C4-2B (cell line): ENCODE results near the gene SRL.
"Not testable (repeated sequence)": the region's sequence is repeated elsewhere in the genome, so short reads cannot be mapped to it uniquely, and the experiment has no call there.

Experiments
- CTCF ChIP-seq: fragments of 450-650 bp; conservative IDR thresholded peaks from 2 replicates; pipeline ENCODE4 v1.5.1; 2017; ENCODE audit warnings: mild to moderate bottlenecking
- ZFX ChIP-seq: fragments of 450-650 bp; IDR thresholded peaks from 2 replicates; pipeline ENCODE4 v1.6.1; 2017

- TF ChIP-seq ZFX, CTCF: not testable (repeated sequence)
Measured at GRCh38 chr16:4253012-4253393, 11.1 kb upstream of the SRL start.
